HepG2 (cell line): Measurements from ENCODE around the gene STIP1. TPM values are rescaled to one million over a fixed set of nuclear protein-coding genes. Genes with fewer than 3 reads are reported as not detected.
A peak's percentile ranks its signal among the peaks of the same experiment; 100 is the strongest.

Experiments
- AKAP8 ChIP-seq: sonication (generic); formaldehyde crosslinking; IDR thresholded peaks from 2 replicates; pipeline ENCODE4 v1.5.1; 2020; ENCODE audit warnings: mild to moderate bottlenecking, missing genetic modification reagents
- ELF3 ChIP-seq: IDR thresholded peaks from 2 replicates; pipeline ENCODE4 v1.6.1; 2016; ENCODE audit warnings: missing genetic modification reagents, missing compliant biosample characterization
- GATAD1 ChIP-seq: IDR thresholded peaks from 2 replicates; pipeline ENCODE4 v1.6.1; 2016; ENCODE audit warnings: missing genetic modification reagents, missing compliant biosample characterization
- MXD3 ChIP-seq: IDR thresholded peaks from 2 replicates; pipeline ENCODE4 v1.6.1; 2016; ENCODE audit warnings: mild to moderate bottlenecking, missing biosample characterization, missing genetic modification reagents
- PHF20 ChIP-seq: sonication (generic); formaldehyde crosslinking; IDR thresholded peaks from 2 replicates; pipeline ENCODE4 v1.5.0; 2020; ENCODE audit warnings: mild to moderate bottlenecking, missing genetic modification reagents
- REXO4 ChIP-seq: sonication (generic); formaldehyde crosslinking; IDR thresholded peaks from 2 replicates; pipeline ENCODE4 v1.8.0; 2022; ENCODE audit warnings: missing genetic modification reagents, mild to moderate bottlenecking, borderline replicate concordance
- SNAPC4 ChIP-seq: sonication (generic); formaldehyde crosslinking; IDR thresholded peaks from 2 replicates; pipeline ENCODE4 v1.4.0; 2020; ENCODE audit warnings: mild to moderate bottlenecking, missing genetic modification reagents
- TFAP4 ChIP-seq: sonication (generic); IDR thresholded peaks from 2 replicates; pipeline ENCODE4 v1.6.1; 2016; ENCODE audit warnings: low read depth, borderline replicate concordance
- ZFP90 ChIP-seq: sonication (generic); formaldehyde crosslinking; IDR thresholded peaks from 2 replicates; pipeline ENCODE4 v1.8.0; 2022; ENCODE audit warnings: missing genetic modification reagents, mild to moderate bottlenecking, inconsistent platforms, borderline replicate concordance
- ZNF232 ChIP-seq: sonication (generic); formaldehyde crosslinking; IDR thresholded peaks from 2 replicates; pipeline ENCODE4 v1.4.0; 2020; ENCODE audit warnings: missing genetic modification reagents, borderline replicate concordance
- ZNF264 ChIP-seq: sonication (generic); formaldehyde crosslinking; IDR thresholded peaks from 2 replicates; pipeline ENCODE4 v1.4.0; 2020; ENCODE audit warnings: missing genetic modification reagents
- ZNF350 ChIP-seq: sonication (generic); formaldehyde crosslinking; IDR thresholded peaks from 2 replicates; pipeline ENCODE4 v1.4.0; 2020; ENCODE audit warnings: mild to moderate bottlenecking, low read depth, missing genetic modification reagents, borderline replicate concordance
- ZNF619 ChIP-seq: sonication (generic); formaldehyde crosslinking; IDR thresholded peaks from 2 replicates; pipeline ENCODE4 v1.4.0; 2020; ENCODE audit warnings: mild to moderate bottlenecking, missing genetic modification reagents
- ZNF670 ChIP-seq: sonication (generic); formaldehyde crosslinking; IDR thresholded peaks from 2 replicates; pipeline ENCODE4 v1.8.0; 2022; ENCODE audit warnings: mild to moderate bottlenecking, missing genetic modification reagents, borderline replicate concordance
- ZNF674 ChIP-seq: sonication (generic); formaldehyde crosslinking; IDR thresholded peaks from 2 replicates; pipeline ENCODE4 v1.5.0; 2020; ENCODE audit warnings: low read depth, mild to moderate bottlenecking, missing genetic modification reagents
- polyA plus RNA-seq, 8 experiments: library from polyadenylated mRNA; depleted of rRNA in 3 of 8; stranded (reverse) in 7 of 8; unstranded in 1 of 8; fragments of >200 nt; fragmentation: Illumina TruSeq in 4 of 8; extraction: Trizol in 4 of 8; gene quantifications; 2 replicates each; pipeline versions ENCODE4 v1.2.1 to v1.2.3, GENCODE V29; 2011 to 2016; ENCODE audit warnings: low read depth in 4 of 8, missing spikeins in 1 of 8, mixed read lengths in 1 of 8; ENCODE audit not compliant: insufficient read depth in 1 of 8
- total RNA-seq, 5 experiments: library from RNA; depleted of rRNA; stranded (reverse); fragments of >200 nt; fragmentation: Illumina TruSeq; extraction: Trizol; gene quantifications; 2 replicates each; pipeline ENCODE4 v1.2.3, GENCODE V29; 2016; ENCODE audit warnings: low read depth in 1 of 5
- TF ChIP-seq, protein P1 (sequence below), 2 experiments: sonication (generic) in 1 of 2; formaldehyde crosslinking in 1 of 2; IDR thresholded peaks; 2 replicates each; pipeline versions ENCODE4 v1.6.1 to v1.9.0; 2014 to 2022; ENCODE audit warnings: antibody characterized with exemption in 1 of 2, borderline replicate concordance in 1 of 2, inconsistent platforms in 1 of 2, low read depth in 1 of 2, missing genetic modification reagents in 1 of 2

The STIP1 gene
- total and polyA plus RNA-seq, 2 of the 13 experiments (the other 11 are each of a cell fraction or from before 2014, with no cell fraction given) = 81.1 to 217 TPM

GRCh38 chr11:64226507-64227051 is 40.6 kb downstream of the STIP1 start (continued):
- TF ChIP-seq, protein P1, sequence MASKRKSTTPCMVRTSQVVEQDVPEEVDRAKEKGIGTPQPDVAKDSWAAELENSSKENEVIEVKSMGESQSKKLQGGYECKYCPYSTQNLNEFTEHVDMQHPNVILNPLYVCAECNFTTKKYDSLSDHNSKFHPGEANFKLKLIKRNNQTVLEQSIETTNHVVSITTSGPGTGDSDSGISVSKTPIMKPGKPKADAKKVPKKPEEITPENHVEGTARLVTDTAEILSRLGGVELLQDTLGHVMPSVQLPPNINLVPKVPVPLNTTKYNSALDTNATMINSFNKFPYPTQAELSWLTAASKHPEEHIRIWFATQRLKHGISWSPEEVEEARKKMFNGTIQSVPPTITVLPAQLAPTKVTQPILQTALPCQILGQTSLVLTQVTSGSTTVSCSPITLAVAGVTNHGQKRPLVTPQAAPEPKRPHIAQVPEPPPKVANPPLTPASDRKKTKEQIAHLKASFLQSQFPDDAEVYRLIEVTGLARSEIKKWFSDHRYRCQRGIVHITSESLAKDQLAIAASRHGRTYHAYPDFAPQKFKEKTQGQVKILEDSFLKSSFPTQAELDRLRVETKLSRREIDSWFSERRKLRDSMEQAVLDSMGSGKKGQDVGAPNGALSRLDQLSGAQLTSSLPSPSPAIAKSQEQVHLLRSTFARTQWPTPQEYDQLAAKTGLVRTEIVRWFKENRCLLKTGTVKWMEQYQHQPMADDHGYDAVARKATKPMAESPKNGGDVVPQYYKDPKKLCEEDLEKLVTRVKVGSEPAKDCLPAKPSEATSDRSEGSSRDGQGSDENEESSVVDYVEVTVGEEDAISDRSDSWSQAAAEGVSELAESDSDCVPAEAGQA (IDR thresholded peaks at IDR 0.05; ENCODE audit: low read depth) = no peak
- TF ChIP-seq, protein P1 (CRISPR knock-in tag; IDR thresholded peaks at IDR 0.05; ENCODE audit: borderline replicate concordance) = 0 out of 2 replicates have a peak, but pooled peaks have one; percentile 42
- TF ChIP-seq ZNF619 (CRISPR knock-in tag) = 0 out of 2 replicates have a peak, but pooled peaks have one; percentile 25
- TF ChIP-seq TFAP4 = peak; percentile 84; the same call in 1 of the 2 replicates
- 0 out of 2 replicates have a peak, but pooled peaks have one; percentile 19 for TF ChIP-seq ZNF264 (CRISPR knock-in tag)
- TF ChIP-seq ZNF232 (CRISPR knock-in tag) = peak; percentile 53; the same call in 1 of the 2 replicates
- 0 out of 2 replicates have a peak, but pooled peaks have one; percentile 58 for TF ChIP-seq REXO4 (CRISPR knock-in tag)
- TF ChIP-seq GATAD1 (CRISPR knock-in tag) = peak; percentile 62
- peak; percentile 86 for TF ChIP-seq ZNF670 (CRISPR knock-in tag)
- 0 out of 2 replicates have a peak, but pooled peaks have one; percentile 56 for TF ChIP-seq AKAP8 (CRISPR knock-in tag)
- TF ChIP-seq ZFP90 (CRISPR knock-in tag) = peak; percentile 34; the same call in 1 of the 2 replicates
- no peak for TF ChIP-seq ZNF674 (CRISPR knock-in tag)
- no peak; the same call in 1 of the 2 replicates for TF ChIP-seq ZNF350 (CRISPR knock-in tag)
- TF ChIP-seq SNAPC4 (CRISPR knock-in tag) = 0 out of 2 replicates have a peak, but pooled peaks have one; percentile 13
- peak; percentile 44; the same call in 1 of the 2 replicates for TF ChIP-seq PHF20 (CRISPR knock-in tag)
- TF ChIP-seq ELF3 (CRISPR knock-in tag) = 0 out of 2 replicates have a peak, but pooled peaks have one; percentile 29
- TF ChIP-seq MXD3 (CRISPR knock-in tag) = peak; percentile 54; the same call in 1 of the 2 replicates
